Measurements from ENCODE around the gene EIPR1.
A peak's percentile ranks its signal among the peaks of the same experiment; 100 is the strongest.

The EIPR1 gene

DNA sequence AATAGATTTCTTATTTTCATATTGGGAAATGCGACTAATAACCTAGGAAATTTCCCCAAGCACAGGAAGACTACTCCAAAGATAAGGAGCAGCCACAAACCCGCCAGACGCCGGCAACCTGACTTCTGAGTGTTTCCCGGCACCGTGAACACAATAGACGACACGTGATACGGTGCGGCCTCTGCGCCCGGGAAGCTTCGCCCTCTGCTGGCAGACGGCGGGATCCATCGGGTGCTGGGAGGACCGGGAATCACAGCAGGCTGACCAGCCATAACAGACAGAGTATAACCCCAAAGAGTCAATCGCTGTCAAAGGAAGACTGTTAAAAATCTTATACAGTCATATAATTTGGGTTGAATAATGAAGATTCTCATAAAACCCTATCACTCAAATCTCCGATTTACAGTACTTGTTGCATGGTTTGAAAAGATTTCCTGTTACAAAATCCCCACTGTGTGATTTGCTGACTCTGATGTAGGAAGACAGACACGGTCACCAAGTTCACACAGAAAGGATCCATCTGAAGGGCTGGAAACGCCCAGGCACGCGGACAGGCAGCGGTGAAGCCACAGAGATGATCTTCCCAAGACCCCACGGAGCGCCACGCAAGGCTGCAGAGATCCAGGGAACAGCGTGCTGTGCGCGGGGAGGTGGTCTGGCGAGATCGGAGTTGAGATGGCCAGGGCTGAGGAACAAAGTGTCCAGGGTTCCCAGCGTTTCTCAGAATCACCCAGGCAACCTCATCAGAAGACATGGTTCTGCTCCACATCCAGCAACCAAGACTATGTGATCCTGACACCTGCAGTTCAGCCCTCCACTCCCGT is 73.8 kb downstream of the EIPR1 start:
- DNase-seq (ENCODE audit: low spot score), result peak; percentile 92

DNA sequence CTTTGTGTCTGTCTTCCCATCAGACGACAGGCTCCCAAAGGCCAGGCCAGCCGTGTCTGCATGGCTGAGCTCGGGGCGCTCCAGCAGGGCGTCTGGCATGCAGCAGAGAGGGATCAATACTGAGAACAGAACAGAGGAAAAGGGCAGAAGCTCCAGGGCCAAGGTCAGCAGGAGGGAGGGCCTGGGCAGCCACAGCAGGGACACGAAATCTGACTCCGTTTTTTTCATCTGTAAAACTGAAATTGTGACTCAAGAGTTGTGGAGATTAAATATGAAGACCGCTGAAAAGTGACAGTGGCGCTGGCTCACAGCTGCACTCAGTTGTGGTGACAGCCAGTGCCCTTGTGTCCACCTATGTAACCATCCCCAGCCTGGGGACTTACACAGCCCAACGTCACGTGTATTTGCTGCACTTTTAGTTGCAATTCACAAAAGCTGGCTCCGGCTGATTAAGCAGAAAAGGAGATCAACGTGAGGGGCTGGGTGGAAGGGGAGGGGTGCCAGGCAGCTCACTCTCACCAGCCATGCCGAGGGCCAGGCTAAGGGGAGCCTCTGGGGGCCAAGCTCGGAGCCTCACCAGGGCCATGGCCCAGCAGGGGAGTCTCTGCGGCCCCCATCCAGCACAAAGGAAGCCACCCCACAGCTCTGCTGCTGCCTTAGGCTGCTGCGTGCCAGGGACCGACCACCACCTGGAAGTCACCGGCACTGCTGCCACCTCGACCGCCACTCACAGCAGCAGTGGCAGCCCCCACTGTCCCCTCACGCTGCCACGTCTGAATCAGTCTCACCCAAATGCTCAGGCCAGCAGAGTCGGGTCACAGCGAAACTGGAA is 74.7 kb downstream of the EIPR1 start:
- DNase-seq (ENCODE audit: low spot score), result no peak

DNA sequence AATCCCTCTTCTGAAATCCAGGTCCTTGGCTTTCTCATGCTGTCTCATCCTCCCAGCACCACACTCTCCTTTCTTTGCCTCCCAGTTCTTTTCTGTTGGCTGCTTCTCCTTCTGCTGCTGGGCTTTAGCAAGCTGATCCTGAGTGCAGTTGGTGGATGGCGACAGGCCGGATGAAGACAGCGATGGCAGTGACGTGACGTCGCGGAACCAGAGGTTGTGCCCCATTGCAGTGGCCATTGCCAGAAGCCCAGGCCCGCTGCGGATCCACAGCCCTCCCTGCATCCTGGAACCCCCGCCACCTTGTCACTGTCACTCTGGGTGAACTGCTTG is 75.2 kb downstream of the EIPR1 start:
- DNase-seq (ENCODE audit: low spot score), result no peak

DNA sequence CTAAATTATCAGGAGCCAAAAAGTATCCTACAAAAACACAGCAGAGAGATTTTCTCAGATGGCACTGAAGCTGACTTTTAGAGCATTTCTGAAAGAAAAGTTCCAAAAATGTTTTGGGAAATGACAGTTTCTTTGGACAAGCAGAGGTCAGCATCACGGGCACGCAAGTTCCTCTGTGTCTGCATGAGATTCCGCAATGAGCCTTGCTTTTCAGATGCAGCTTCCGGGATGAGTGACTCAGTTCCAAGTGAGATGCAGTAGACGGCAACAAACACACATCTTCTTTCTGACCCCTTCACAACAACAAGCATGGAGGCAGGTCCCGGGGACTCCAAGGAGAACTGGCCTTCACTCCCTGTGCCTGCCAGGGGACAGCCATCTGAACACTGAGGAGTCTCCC is 76.6 kb downstream of the EIPR1 start:
- no peak for DNase-seq (ENCODE audit: low spot score)

DNA sequence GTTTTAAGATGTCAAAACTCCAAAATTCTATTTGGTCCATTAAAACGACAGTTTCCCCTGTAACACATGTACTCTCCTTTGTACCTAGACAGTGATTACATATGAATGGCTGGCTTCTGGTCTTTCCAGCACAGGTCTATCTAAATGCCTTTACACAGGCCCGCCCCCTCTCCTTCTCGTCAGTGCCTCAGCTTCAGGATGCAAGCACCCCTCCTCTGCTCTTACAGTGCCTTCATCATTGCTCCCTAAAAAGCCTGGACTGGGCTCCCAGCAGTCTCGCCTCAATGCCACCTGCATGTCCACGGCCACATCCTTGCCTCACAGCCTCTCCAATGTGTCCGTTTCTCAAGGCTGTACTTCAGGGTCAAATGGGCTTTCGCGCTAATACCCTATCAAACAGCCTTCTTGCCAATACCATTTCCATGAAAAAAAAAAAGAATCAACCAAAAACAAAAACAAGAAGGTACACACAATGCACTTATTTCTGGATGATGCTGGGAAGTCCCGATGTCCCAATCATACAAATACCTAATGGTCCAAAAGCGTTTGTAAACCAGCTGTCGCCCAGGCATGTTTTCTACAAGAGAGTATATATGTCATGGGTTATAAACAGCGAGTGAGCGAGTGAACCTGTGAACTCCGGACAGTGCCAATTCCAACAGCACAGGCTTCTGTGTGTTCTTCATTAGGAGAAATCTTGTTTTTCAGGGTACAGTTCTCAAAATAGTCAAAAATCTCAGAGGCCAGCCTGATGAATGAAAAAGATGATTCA is 77.2 kb downstream of the EIPR1 start:
- no peak for DNase-seq (ENCODE audit: low spot score)

DNA sequence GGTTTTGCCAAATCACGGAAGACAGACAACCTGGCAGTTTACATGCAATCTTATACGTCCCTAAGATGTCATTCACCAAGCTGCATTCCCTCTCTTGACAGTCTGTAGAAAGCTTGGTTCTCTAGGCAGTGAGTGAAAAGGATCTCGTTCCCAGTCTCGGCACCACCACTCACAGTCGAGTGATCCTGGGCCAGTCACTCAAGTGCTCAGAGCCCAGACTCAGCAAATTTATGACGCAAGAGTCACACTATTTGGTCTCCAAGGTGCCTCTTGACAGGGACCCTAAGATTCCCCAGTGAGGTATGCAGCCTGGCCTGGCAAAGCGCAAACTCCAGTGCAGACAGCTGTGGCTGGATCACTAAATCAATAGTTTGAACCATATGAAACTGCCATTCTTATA is 77.9 kb downstream of the EIPR1 start:
- no peak for DNase-seq (ENCODE audit: low spot score)

DNA sequence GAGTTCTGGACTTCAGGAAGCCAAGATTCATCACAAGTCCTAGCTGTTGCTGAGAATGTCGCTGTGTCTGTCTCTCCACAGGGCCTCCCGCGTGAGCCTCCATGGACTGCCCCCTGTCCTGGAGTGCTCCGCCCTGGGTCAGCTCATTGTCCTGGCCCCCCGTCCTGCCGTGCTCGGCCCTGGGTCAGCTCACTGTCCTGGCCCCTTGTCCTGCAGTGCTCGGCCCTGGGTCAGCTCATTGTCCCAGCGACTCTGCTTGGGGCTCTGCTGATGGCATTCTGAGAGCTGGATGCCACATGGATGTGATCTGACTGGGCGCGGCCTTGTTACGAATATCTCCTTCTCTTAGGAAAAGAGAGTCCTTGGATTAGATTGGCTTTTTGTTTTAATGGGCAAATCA is 78.5 kb downstream of the EIPR1 start:
- no peak for DNase-seq (ENCODE audit: low spot score)

DNA sequence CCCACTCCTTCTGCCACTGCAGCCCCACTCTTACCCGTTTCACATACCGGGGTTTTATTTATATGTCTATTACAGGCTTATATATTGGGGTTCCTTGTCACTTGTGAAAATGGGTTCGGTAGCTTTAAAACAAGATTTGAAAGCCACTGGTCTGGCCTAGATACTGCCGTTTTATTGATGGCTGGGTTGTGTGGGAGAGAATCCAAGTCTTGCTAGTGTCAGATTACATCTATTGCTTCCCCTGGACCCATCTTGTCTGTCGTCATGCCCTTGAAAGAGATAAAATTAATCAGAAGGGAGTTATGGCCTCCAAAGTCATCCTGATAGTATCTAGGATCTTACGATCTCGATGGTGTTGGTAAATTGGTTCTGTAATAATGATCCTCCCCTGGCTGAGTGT is 79.4 kb downstream of the EIPR1 start:
- DNase-seq (ENCODE audit: low spot score), result no peak

DNA sequence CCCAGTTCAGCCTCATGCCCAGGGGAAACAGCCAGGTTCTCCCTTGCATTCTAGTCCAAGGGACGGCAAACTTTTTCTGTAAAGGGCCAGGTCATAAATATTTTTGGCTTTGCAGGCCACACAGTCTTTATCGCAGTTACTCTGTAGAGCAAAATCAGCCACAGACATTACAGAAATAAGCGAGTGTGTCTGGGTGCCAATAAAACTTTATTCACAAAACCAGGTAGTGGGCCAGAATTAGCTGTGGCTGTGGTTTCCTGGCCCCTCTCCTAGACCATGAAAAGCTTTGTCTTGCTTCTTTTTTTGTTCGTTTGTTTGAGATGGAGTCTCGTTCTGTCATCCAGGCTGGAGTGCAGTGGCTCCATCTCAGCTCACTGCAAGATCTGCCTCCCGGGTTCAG is 80.1 kb downstream of the EIPR1 start:
- DNase-seq (ENCODE audit: low spot score), result no peak

DNA sequence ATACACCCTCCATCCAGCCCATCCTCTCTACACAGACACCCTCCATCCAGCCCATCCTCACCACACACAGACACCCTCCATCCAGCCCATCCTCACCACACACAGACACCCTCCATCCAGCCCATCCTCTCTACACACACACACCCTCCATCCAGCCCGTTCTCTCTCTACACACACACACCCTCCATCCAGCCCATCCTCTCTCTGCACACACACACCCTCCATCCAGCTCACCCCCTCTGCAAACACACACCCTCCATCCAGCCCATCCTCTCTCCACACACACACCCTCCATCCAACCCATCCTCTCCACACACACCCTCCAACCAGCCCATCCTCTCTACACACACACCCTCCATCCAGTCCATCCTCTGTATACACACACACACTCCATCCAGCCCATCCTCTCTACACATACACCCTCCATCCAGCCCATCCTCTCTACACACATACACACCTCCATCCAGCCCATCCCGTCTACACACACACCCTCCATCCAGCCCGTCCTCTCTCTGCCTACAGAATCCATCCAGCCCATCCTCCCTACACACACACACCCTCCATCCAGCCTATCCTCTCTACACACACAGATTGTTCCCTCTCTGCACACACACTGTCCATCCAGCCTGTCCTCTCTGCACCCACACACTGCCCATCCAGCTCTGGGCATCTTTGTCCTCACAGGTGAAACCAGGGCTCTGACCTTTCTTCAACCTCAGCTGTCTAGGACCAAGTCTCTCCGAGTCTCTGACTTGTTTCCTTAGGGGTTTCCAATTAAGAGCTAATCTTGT is 81.2 kb downstream of the EIPR1 start:
- DNase-seq (ENCODE audit: low spot score), result no peak

DNA sequence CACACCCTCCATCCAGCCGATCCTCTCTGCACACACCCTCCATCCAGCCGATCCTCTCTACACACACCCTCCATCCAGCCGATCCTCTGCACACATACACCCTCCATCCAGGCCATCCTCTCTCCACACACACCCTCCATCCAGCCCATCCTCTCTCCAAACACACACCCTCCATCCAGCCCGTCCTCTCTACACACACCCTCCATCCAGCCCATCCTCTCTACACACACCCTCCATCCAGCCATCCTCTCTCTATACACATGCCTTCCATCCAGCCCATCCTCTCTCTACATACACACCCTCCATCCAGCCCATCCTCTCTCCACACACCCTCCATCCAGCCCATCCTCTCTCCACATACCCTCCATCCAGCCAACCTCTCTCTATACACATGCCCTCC is 83.1 kb downstream of the EIPR1 start:
- DNase-seq (ENCODE audit: low spot score), result no peak

DNA sequence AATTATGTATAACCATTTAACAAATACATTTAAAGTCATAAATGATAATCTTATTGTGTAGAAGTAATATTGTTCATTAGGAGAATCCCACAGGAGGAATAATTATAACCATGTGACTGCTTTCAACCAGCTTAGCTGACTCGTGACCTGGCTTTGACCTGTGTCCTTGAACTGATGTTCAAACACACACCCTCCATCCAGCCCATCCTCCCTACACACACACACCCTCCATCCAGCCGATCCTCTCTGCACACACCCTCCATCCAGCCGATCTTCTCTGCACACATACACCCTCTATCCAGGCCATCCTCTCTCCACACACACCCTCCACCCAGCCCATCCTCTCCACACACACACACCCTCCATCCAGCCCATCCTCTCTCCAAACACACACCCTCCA is 83.5 kb downstream of the EIPR1 start:
- no peak for DNase-seq (ENCODE audit: low spot score)

DNA sequence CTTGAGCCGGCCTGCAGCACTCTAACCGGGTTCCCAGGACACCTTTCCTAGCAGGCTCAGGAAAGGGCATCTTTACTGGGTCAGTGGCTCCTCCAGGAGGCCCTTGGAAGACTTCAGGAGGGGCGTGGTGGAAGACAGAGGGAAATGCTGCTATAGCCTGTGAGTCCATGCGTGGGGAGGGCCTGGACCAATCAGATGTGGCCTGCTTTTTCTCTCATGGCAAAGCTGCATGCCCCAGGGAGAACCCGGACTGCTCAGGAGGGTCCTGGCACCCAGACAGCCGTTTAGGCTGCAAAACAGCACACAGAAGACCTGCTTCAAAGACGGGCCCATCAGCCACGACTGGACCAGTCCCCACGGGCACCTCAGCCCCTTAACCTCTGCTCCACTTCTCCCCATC is 84.4 kb downstream of the EIPR1 start:
- DNase-seq (ENCODE audit: low spot score), result no peak

DNA sequence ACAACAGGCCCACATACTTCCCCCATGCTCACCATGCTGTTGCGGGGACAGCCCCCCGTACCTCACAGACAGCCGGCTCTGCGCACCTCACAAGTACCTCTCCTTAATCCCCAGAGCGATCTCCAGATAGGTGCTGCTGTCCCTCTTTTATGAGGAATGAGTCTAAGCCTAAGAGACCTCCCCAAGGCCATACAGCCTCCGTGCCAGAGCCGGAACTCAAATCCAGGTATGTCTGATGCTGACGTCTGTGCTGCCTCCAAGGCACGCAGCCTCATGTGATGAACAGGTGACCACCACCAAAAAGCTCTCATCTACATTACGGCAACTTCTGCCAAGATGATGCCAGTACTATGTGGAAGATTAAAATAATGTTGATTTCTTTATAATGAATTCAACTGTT is 85.2 kb downstream of the EIPR1 start:
- DNase-seq (ENCODE audit: low spot score), result no peak

DNA sequence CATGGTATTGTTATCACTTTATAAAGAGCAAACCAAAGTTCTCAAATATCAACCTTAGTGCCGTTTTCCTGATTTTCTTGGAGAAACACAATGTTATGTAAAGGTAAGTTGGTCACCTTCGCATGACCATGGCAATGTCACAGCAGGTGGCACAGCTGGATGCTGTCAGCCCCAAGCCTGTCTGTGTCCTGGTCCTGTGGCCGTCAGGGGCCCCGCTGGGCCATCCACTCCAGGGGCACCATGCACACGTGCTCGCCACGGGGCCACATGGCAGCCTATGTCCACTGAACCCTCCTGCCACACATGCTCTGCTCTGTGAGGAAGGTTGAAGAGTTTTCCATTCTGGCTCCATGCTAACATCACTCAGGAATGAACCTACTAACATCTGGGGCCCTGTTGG is 85.9 kb downstream of the EIPR1 start:
- DNase-seq (ENCODE audit: low spot score), result no peak

DNA sequence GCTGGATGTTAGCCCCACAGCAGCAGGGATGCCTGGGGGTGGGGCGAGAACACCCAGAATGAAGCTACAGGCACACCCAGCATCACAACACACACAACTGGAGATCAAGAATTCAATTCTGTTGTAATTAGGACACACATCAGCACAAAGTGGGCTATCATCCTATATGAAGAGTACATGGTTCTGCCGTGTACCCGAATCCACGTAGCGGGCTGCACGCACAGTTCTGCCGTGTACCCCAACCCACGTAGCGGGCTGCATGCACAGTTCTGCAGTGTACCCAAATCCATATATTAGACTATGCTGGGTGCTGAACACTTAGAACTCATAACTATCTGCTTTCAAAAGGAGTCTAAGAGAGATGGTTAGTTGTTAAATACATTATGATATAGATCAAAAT is 86.5 kb downstream of the EIPR1 start:
- no peak for DNase-seq (ENCODE audit: low spot score)

DNA sequence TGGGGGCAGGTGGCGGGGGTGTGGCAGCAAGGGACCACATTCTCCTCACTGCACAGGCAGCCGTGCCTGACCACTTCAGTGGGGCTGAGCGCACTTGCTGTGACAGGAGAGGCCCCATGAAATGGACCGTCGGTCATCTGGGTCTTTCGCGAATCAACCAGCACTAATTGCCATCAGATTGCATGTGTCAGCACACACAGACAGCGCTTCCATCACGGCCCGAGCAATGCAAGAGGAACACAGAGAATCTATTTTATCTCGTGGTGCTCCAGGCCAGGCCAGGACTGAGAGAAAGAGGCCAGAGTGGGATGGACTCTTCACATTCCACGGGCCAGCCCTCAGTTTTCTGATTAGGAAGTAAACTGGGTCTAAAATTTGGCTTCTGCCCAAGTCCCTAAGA is 87.0 kb downstream of the EIPR1 start:
- DNase-seq (ENCODE audit: low spot score), result no peak

DNA sequence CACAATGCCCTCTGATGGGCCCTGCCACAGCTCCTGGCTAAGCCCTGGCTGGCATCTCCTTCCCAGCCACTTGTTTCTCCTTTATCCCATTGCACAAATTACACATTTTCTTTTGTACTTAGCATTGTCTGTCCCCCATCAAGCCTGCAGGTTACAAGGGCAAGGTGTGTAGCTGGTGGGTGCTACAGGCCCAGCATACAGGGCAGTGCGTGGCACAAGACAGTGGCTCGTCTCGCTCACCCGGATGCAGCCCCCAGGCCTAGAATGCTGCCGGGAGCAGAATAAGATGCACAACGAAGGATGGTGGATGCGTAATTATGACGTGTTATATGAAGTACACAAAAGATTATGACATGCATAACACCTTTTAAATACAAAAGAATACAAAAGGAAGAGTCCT is 87.6 kb downstream of the EIPR1 start:
- no peak for DNase-seq (ENCODE audit: low spot score)

DNA sequence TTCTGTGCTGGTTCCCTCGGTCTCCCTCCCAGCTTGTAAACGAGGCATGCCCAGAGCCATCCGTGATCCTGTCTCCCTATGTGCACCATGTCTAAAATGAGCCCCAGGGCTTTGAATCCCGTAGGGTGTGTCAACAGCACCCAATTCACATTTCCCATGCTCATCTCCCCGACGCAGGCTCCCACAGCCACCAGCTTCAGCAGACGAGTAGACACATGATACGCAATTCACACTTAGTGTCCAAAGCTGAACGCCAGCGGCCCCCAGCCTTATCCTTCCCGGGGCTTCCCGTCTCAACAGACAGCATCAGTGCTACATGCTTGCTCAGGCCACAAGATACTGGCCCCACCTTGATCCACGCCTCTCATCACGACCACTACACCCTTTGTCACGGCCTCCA is 88.1 kb downstream of the EIPR1 start:
- DNase-seq (ENCODE audit: low spot score), result no peak

DNA sequence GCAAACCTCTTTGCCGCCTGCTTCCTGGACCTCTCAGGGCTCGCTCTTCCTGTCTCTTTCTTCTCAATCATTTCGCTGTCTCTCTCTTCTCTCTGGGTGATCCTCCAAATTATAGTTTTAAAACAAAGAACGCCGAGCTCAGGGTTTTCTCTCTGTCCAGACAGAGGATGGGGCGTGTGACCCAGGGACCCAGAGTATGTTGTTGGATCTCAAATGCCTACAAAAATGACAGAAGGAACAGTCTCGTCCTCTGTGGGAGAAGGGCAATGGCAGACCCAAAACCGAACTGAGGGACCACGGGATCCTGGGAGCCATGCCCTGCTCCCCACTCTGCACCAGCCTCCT is 88.5 kb downstream of the EIPR1 start:
- DNase-seq (ENCODE audit: low spot score), result no peak

DNA sequence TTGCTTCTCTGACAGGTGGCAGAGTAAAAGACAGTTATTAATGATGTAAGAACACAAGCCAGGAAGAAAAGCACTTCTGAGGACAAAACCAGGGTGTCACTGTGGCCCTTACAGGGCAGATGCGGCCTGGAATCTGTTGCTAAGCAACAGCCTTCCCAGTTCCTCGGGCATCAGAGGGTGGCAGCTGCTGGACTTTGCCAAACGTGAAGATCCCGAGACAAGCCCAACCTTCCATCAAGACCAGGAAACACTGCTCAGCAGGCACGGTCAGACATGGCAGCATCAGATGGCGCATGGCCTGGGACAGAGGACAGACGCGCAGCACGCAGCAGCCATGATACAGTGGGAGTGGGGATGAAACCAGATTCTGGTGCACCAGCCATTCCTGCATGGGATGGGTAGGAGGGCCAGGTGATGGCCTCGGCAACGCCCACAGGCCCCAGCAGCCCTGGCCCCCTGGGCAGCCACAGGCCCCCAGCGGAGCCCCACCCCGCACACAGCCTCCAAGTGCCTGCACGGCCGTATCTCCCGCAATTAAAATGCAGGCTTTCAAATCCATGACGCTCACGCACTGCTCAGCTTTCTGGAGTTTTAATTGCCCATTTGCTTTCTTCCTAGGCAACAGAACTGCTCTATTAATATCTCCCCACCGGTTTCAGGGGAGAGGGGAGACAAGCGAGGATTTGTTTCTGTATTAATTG is 89.0 kb downstream of the EIPR1 start:
- no peak for DNase-seq (ENCODE audit: low spot score)

DNA sequence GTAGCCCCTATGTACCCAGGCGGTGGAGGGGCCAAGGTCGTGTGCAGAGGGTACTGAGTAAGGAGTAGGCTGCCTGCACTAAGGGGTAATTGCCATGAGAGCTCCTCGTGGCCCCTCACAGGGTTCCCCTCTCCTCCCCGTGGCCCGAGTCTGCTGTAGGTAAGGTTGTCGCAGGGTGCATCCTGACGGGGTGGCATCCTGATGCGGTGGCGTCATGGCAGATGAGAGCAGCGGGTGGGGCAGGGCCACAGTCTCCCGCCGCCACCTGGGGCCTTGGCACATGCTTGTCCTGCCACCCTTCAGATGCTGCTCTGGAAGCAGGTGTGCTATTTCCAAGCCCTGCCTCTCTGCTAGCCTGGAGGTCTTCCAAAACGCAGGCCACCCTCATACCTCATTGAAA is 89.7 kb downstream of the EIPR1 start:
- no peak for DNase-seq (ENCODE audit: low spot score)

Measured in hepatic stellate cell (primary cell).